Muscle layer of colon (tissue), 2 donors: Measurements from ENCODE around the gene CHRDL1.
A peak's percentile ranks its signal among the peaks of the same experiment; 100 is the strongest.
"Not testable (repeated sequence)": the region's sequence is repeated elsewhere in the genome, so short reads cannot be mapped to it uniquely, and the experiment has no call there.

Experiments used
- H3K27ac ChIP-seq: one replicate; pipeline ENCODE4 v1.7.0; 2013; ENCODE audit warnings: low read depth, mild to moderate bottlenecking, low read length, moderate library complexity
- H3K27me3 ChIP-seq, 2 donors: one replicate each; pipeline ENCODE4 v1.7.0; 2013; ENCODE audit warnings: low read length in 2 of 2, mild to moderate bottlenecking in 2 of 2; ENCODE audit not compliant: insufficient read depth in 2 of 2, control insufficient read depth in 1 of 2
- H3K36me3 ChIP-seq: one replicate; pipeline ENCODE4 v1.7.0; 2013; ENCODE audit warnings: mild to moderate bottlenecking, low read length; ENCODE audit not compliant: insufficient read depth
- H3K4me1 ChIP-seq: one replicate; pipeline ENCODE4 v1.7.0; 2013; ENCODE audit warnings: mild to moderate bottlenecking, low read length; ENCODE audit not compliant: insufficient read depth
- H3K4me3 ChIP-seq, 2 donors: one replicate each; pipeline ENCODE4 v1.7.0; 2013; ENCODE audit warnings: low read length in 2 of 2, low read depth in 1 of 2, mild to moderate bottlenecking in 1 of 2, moderate library complexity in 1 of 2
- H3K9ac ChIP-seq: one replicate; pipeline ENCODE4 v1.7.0; 2013; ENCODE audit warnings: low read length
- H3K9me3 ChIP-seq: one replicate; pipeline ENCODE4 v1.7.0; 2013; ENCODE audit warnings: mild to moderate bottlenecking, low read length
- donor health status: abdominal sarcoma.
- donor health status: Adenocarcinoma of cecum.

CHRDL1 gene, protein sequence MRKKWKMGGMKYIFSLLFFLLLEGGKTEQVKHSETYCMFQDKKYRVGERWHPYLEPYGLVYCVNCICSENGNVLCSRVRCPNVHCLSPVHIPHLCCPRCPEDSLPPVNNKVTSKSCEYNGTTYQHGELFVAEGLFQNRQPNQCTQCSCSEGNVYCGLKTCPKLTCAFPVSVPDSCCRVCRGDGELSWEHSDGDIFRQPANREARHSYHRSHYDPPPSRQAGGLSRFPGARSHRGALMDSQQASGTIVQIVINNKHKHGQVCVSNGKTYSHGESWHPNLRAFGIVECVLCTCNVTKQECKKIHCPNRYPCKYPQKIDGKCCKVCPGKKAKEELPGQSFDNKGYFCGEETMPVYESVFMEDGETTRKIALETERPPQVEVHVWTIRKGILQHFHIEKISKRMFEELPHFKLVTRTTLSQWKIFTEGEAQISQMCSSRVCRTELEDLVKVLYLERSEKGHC

GRCh38 chrX:110795645-110796406 is at the start of gene CHRDL1:
CHRDL1 (minus strand) TSS chrX:110795817; CDS start chrX:110792181, 3,636 bp downstream.
- Histone ChIP-seq H3K27me3 (no peaks in the 10 kb centered on the region), H3K9ac (no peak within 1 kb of the TSS)

GRCh38 chrX:110836982-110837381 is 41.4 kb upstream of the CHRDL1 start:
- H3K27me3 ChIP-seq = peaks cover 0 to 6% of the 10 kb centered on the region in 2 donors
- no peak overlapping the region for H3K27ac ChIP-seq
- H3K36me3 ChIP-seq = no peaks in the 10 kb centered on the region
- no peak overlapping the region for H3K4me3 ChIP-seq
- H3K4me1 ChIP-seq = no peaks in the 10 kb centered on the region
- H3K9ac ChIP-seq = no peak overlapping the region
- H3K9me3 ChIP-seq = no peaks in the 10 kb centered on the region

More at GRCh38 chrX:110795645-110796406, at the start of gene CHRDL1:
- Histone ChIP-seq H3K4me1 (no peaks in the 10 kb centered on the region), H3K36me3 (no peaks in the 10 kb centered on the region), H3K27ac (peak within 1 kb of the TSS; percentile 69), H3K4me3 (peak within 1 kb of the TSS in 1 of 2 donors; percentile 51), H3K9me3 (no peaks in the 10 kb centered on the region)

DNA sequence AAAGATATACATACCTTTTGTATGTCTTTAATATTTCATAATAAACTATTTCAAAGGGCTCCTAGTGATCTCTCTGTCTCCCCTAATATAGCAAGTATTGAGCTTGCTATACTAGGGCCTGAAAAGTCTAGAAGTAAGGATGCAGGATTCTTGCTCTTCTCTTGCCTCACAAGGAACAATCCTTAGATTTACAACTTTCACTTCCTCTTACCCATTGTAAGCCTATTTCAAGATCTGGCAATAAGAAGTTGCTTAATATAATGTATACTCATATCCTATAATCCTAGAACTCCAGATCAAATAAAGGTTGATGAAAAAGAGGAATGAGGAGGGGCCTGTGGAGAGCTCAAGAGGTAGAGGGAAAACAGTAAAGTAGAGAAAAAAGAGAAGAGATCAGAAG is 40.8 kb upstream of the CHRDL1 start:
- Histone ChIP-seq H3K27ac (no peak overlapping the region), H3K4me1 (no peaks in the 10 kb centered on the region), H3K4me3 (no peak overlapping the region), H3K9me3 (no peaks in the 10 kb centered on the region), H3K27me3 (peaks cover 0 to under 1% of the 10 kb centered on the region in 2 donors), H3K9ac (no peak overlapping the region), H3K36me3 (no peaks in the 10 kb centered on the region)

GRCh38 chrX:110836001-110836400 is 40.4 kb upstream of the CHRDL1 start:
- no peak overlapping the region for H3K27ac ChIP-seq
- no peak overlapping the region for H3K9ac ChIP-seq
- no peak overlapping the region for H3K4me3 ChIP-seq
- H3K36me3 ChIP-seq = no peaks in the 10 kb centered on the region
- no peaks in the 10 kb centered on the region for H3K27me3 ChIP-seq
- no peaks in the 10 kb centered on the region for H3K9me3 ChIP-seq
- no peaks in the 10 kb centered on the region for H3K4me1 ChIP-seq

DNA sequence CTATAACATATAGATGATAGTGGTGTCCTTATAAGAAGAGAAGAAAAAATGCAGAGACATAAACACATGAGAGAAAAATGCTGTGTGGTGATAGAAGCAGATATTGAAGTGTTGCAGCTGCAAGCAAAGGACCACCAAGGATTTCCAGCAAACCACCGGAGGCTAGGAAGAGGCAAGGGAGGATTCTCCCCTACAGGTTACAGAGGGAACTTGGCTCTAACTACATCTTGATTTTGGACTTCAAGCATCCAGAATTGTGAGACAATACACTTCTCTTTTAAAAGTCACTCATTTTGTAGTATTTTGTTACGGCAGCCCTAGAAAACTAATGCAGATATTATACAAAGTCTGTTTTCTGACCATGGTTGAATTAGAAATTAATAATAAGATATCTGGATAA is 30.4 kb upstream of the CHRDL1 start:
- no peaks in the 10 kb centered on the region for H3K27me3 ChIP-seq
- no peaks in the 10 kb centered on the region for H3K9me3 ChIP-seq
- H3K27ac ChIP-seq = no peak overlapping the region
- no peak overlapping the region for H3K4me3 ChIP-seq
- no peaks in the 10 kb centered on the region for H3K36me3 ChIP-seq
- no peaks in the 10 kb centered on the region for H3K4me1 ChIP-seq
- H3K9ac ChIP-seq = no peak overlapping the region

DNA sequence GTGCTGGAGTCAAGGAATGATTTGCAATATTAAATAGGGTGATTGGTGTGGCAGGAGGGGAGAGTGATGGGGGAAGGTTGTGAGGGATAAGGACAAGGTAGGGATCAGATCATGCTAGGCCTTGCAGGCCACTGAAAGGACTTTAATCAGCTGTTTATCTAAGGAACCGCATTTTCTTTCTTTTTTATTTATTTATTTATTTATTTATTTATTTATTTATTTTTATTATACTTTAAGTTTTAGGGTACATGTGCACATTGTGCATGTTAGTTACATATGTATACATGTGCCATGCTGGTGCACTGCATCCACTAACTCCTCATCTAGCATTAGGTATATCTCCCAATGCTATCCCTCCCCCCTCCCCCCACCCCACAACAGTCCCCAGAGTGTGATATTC is 20.9 kb upstream of the CHRDL1 start:
- not testable (repeated sequence) for H3K27ac ChIP-seq, H3K36me3 ChIP-seq, H3K9me3 ChIP-seq, H3K27me3 ChIP-seq, H3K4me1 ChIP-seq, H3K9ac ChIP-seq, H3K4me3 ChIP-seq

DNA sequence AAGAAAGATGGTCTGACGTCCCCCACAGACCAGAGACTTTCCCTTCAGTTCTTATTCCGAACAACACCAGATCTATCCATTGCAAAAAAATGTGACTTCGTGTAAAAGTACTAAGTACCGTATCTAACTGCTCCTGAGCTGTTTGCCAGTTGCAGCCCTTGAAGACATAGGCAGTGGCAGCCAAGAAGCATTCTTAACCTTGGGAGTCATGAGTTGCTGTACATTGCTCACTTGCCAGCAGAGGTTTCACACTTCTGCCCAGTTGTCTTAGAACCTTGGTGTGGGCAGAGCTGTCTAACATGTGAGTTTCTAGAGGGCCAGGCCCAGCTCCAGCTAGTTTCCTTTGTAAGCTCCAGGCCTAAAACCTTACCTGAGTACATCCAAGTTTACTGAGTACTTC is 10.5 kb upstream of the CHRDL1 start:
- Histone ChIP-seq H3K4me1 (peaks cover 12% of the 10 kb centered on the region), H3K27ac (no peak overlapping the region), H3K27me3 (peaks cover 0 to 3% of the 10 kb centered on the region in 2 donors), H3K4me3 (no peak overlapping the region), H3K9ac (no peak overlapping the region), H3K36me3 (no peaks in the 10 kb centered on the region), H3K9me3 (no peaks in the 10 kb centered on the region)

DNA sequence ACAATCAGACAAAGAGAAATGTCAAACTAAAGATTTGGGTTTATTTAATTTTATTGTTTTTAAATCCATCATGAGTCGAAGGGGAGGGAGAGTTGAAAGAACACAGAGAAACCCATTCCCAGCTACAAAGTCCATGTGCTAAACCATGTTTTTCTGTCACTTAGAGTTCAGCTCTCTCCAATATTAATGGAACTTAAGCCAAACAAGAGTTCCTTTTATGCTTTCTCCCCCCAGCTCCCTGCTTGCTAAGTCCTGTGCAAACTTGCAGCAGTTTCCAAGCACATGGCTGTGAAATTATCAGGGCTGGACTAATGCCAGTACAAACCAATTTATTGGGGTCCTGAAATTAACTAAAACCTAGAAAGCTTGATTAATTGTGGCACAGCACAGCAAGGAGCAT is 9.7 kb upstream of the CHRDL1 start:
- peaks cover 12% of the 10 kb centered on the region for H3K4me1 ChIP-seq

DNA sequence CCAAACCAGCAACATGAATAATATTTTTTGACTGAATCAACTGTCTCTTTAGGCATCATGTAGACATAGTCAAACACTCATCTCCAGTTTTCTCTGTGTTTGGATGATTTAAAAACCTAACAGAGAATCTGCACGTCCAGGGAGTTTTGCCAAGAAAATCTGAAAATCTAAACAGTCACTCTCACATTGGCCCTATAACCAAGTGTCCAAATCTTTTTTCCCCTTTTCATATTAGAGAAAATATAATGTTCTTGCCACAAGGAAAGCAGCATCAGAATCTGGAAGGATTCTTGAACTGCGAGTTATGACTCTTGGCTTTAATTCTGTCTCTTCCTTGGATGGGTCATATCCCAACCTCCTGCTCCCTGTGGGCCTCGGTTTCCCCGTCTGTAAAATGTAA is 8.8 kb upstream of the CHRDL1 start:
- Histone ChIP-seq H3K36me3 (no peaks in the 10 kb centered on the region), H3K27ac (no peak overlapping the region), H3K9ac (no peak overlapping the region), H3K4me1 (peaks cover 12% of the 10 kb centered on the region), H3K27me3 (no peaks in the 10 kb centered on the region), H3K9me3 (no peaks in the 10 kb centered on the region), H3K4me3 (no peak overlapping the region)

More for the DNA sequence above, 9.7 kb upstream of the CHRDL1 start:
- H3K27ac ChIP-seq = no peak overlapping the region
- H3K9me3 ChIP-seq = no peaks in the 10 kb centered on the region
- H3K4me3 ChIP-seq = no peak overlapping the region
- no peaks in the 10 kb centered on the region for H3K27me3 ChIP-seq
- H3K9ac ChIP-seq = no peak overlapping the region
- no peaks in the 10 kb centered on the region for H3K36me3 ChIP-seq

- no peak overlapping the region for H3K4me3 ChIP-seq
- no peaks in the 10 kb centered on the region for H3K9me3 ChIP-seq
- no peak overlapping the region for H3K9ac ChIP-seq
- H3K36me3 ChIP-seq = no peaks in the 10 kb centered on the region
- no peak overlapping the region for H3K27ac ChIP-seq
- no peaks in the 10 kb centered on the region for H3K27me3 ChIP-seq
- H3K4me1 ChIP-seq = peaks cover 12% of the 10 kb centered on the region
These were observed 7.9 kb upstream of the CHRDL1 start for GRCh38 chrX:110803506-110803905.

GRCh38 chrX:110796407-110796697 is 735 bp upstream of the CHRDL1 start:
- no peaks in the 10 kb centered on the region for H3K27me3 ChIP-seq
- H3K36me3 ChIP-seq = no peaks in the 10 kb centered on the region
- no peaks in the 10 kb centered on the region for H3K9me3 ChIP-seq
- H3K4me3 ChIP-seq = peak overlapping the region in 1 of 2 donors; percentile 49
- no peaks in the 10 kb centered on the region for H3K4me1 ChIP-seq
- H3K9ac ChIP-seq = no peak overlapping the region
- no peak overlapping the region for H3K27ac ChIP-seq
